HS-27A (cell line): ENCODE results near the gene OR5D13.

Experiments
- DNase-seq: peaks from one replicate; pipeline ENCODE4 v3.0.0-alpha.2; 2012; ENCODE audit warnings: low read depth, missing footprints

OR5D13 gene, protein sequence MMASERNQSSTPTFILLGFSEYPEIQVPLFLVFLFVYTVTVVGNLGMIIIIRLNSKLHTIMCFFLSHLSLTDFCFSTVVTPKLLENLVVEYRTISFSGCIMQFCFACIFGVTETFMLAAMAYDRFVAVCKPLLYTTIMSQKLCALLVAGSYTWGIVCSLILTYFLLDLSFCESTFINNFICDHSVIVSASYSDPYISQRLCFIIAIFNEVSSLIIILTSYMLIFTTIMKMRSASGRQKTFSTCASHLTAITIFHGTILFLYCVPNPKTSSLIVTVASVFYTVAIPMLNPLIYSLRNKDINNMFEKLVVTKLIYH

DNA sequence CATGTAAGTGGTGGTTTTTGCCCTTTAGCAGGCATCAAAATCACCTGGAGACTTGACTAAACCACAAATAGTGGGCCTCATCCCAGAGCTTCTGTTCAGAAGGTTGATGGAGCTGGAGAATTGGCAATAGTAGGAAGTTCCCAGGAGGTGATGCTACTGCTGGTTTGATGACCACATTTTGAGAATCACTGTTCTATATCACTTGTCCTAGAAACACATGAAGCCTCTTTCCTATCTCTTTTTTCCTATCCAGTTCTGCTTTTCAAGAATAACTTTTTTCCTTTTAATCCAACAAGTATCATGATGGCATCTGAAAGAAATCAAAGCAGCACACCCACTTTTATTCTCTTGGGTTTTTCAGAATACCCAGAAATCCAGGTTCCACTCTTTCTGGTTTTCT is at the start of gene OR5D13:
OR5D13 (plus strand) TSS at position 301 of the 400 bp plus-strand sequence; CDS start at position 301, 0 bp downstream.
- DNase-seq, result no peak

DNA sequence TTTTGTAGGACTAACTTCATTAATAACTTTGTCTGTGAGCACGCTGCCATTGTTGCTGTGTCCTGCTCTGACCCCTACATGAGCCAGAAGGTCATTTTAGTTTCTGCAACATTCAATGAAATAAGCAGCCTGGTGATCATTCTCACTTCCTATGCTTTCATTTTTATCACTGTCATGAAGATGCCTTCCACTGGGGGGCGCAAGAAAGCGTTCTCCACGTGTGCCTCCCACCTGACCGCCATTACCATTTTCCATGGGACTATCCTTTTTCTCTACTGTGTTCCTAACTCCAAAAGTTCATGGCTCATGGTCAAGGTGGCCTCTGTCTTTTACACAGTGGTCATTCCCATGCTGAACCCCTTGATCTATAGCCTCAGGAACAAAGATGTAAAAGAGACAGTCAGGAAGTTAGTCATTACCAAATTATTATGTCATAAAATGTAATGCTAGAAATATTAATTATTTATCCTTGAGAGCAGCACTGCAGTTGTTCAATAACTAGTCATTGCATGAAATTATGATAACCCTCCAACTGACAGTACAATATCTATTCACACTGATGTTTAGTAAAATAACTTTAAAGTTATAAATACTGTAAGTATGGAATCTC is 46.4 kb upstream of the OR5D13 start:
- no peak for DNase-seq

DNA sequence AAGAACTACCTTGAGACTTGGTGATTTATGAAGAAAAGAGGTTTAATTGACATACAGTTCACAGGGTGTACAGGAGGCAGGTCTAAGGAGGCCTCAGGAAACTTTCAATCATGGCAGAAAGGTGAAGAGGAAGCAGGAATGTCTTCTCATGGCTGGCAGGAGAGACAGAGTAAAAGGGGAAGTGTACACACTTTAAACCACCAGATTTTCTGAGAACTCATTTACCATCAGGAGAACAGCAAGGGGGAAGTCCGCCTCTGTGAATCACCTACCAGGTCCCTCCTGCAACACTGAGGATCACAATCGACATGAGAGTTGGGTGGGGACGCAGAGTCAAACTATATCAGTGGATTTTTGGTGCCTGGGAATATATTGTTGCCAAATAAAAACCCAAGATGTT is 40.3 kb upstream of the OR5D13 start:
- DNase-seq, result no peak

DNA sequence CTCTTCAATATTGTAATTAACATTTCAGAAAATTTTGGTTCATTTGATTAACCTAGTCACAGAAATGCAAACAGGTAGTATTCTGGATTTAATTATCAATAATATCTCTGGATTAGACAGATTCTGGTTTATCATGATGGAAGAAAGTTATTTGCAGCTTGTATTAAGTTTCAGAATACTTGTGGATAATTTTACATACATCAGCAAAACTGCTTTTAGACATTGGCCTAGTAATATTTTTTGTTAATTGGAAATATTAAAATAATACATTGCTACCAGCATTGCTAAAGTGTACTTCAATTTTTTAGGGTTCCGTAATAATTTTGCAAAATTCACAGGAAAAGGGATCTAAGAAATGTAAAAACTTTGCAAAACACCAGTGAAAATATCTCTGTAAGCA is 18.4 kb downstream of the OR5D13 start:
- no peak for DNase-seq

DNA sequence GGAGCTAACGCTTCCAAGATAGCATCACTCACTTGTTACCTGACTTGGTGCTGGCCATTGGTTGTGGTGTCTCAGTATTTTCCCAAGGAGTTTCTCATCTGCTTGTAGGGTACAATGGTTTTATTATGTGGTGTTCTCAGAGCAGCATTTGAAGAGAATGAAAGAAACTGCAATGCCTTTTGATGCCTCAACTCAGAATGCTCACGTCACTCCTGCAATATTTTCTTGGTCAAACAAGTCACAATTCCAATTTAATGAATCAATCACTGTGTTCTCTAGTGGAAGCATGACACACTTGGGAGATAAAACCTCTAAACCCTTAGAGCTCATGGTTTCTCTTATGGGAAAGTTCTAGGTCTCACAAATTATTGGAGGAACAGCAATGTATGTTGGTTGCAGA is 20.1 kb downstream of the OR5D13 start:
- DNase-seq, result no peak

DNA sequence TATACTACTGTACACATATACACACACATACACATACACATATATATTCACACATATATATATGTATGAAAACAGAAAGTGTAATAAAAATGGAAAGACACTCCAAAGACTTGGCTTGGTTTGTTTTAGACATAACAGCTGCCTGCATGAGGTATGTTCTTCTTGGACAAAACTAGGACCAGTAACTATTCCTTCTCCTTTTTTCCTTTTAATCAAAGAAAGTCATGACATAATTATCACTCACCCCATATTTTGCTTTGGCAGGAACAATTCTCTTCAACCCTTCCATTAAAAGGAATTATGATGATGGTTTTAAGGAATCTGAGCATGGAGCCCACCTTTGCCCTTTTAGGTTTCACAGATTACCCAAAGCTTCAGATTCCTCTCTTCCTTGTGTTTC is 22.0 kb downstream of the OR5D13 start, which contains the start of gene OR5D14:
OR5D14 (plus strand) TSS at position 301 of the 400 bp plus-strand sequence; CDS start at position 301, 0 bp downstream.
- no peak for DNase-seq

DNA sequence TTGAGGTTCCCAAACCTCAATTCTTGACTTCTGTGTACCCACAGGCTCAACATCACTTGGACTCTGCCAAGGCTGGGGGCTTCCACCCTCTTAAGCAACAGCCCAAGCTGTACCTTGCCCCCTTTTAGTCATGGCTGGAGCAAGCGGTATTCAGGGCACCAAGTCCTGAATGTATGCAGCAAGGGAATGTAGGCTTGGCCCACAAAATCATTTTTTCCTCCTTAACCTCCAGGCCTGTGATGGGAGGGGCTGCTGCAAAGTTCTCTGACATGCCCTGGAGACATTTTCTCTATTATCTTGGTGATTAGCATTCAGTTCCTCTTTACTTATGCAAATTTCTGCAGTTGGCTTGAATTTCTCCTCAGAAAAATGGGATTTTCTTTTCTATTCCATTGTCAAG is 33.0 kb downstream of the OR5D13 start:
- no peak for DNase-seq

DNA sequence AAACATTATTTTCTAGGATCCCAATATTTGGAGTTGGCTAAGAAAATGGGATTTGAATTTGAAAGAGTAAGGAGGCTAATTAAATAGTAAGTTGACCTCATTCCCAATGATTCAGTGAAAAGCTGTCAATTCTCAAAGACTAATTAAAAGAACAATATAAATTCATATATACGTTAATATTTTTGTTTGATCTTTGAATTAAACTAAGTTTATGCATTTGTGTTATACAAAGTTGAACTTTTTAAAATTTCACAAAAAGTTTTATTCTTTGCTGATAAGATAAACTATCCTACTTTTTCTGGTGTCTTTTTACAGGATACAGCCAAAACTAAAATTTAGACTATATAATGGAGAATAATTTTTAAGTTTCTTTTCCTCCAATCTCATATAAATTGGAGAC is 37.8 kb downstream of the OR5D13 start, which contains the start of gene OR5L1:
OR5L1 (plus strand) TSS at position 301 of the 400 bp plus-strand sequence. CDS start 100 bp downstream, outside the sequence.
- no peak for DNase-seq

DNA sequence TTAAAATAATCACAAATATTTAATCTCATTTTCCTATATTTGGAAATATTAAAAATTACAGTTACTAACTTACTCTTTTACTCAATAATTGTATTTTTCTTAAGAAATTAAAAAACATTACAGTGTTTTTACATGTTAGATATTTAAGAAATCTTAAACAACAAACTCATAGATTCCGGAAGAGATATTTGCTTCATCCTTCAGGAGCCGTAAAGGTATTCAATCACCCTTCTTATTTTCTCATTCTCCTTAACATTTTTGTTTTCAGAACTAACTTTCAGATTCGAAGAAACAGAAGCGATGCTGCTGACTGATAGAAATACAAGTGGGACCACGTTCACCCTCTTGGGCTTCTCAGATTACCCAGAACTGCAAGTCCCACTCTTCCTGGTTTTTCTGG is 46.1 kb downstream of the OR5D13 start, which contains the start of gene OR5D18:
OR5D18 (plus strand) TSS at position 301 of the 400 bp plus-strand sequence; CDS start at position 301, 0 bp downstream.
- no peak for DNase-seq
